ENCODE measurements around the gene IRF2BP1. TPM values are rescaled to one million over a fixed set of nuclear protein-coding genes. Genes with fewer than 3 reads are reported as not detected.

IRF2BP1 gene, protein sequence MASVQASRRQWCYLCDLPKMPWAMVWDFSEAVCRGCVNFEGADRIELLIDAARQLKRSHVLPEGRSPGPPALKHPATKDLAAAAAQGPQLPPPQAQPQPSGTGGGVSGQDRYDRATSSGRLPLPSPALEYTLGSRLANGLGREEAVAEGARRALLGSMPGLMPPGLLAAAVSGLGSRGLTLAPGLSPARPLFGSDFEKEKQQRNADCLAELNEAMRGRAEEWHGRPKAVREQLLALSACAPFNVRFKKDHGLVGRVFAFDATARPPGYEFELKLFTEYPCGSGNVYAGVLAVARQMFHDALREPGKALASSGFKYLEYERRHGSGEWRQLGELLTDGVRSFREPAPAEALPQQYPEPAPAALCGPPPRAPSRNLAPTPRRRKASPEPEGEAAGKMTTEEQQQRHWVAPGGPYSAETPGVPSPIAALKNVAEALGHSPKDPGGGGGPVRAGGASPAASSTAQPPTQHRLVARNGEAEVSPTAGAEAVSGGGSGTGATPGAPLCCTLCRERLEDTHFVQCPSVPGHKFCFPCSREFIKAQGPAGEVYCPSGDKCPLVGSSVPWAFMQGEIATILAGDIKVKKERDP
- total RNA-seq (2016; rRNA removed; fragmentation: Illumina TruSeq; extraction: Trizol), result 9.7 and 14.3 TPM in 2 replicates
- 2.8 and 3.4 TPM in 2 replicates for total RNA-seq (2016; cell fraction: cytosol; rRNA removed; fragmentation: Illumina TruSeq; extraction: Trizol; ENCODE audit: low read depth)
- total RNA-seq (2016; cell fraction: insoluble cytoplasmic fraction; rRNA removed; fragmentation: Illumina TruSeq; extraction: Trizol), result 10.5 and 13.6 TPM in 2 replicates
- 8.1 and 9.5 TPM in 2 replicates for total RNA-seq (2016; cell fraction: membrane; rRNA removed; fragmentation: Illumina TruSeq; extraction: Trizol)
- total RNA-seq (2016; cell fraction: nucleus; rRNA removed; fragmentation: Illumina TruSeq; extraction: Trizol), result 5.7 and 6.8 TPM in 2 replicates
- polyA plus RNA-seq (2011; rRNA removed), result 4.3 and 6.1 TPM in 2 replicates
- 4.2 and 8.1 TPM in 2 replicates for polyA plus RNA-seq (2011; cell fraction: cytosol; rRNA removed)
- 6.3 and 6.9 TPM in 2 replicates for polyA plus RNA-seq (2011; cell fraction: nucleus; rRNA removed)
- 6.9 and 7.1 TPM in 2 replicates for polyA plus RNA-seq (2012)
- 2.7 TPM in 2 replicates for polyA plus RNA-seq (2016; cell fraction: cytosol; fragmentation: Illumina TruSeq; extraction: Trizol; ENCODE audit: low read depth)
- 13.7 and 14.2 TPM in 2 replicates for polyA plus RNA-seq (2016; cell fraction: insoluble cytoplasmic fraction; fragmentation: Illumina TruSeq; extraction: Trizol; ENCODE audit: low read depth)
- 5.9 and 6.5 TPM in 2 replicates for polyA plus RNA-seq (2016; cell fraction: membrane; fragmentation: Illumina TruSeq; extraction: Trizol; ENCODE audit: low read depth)
- 10.3 and 12.1 TPM in 2 replicates for polyA plus RNA-seq (2016; cell fraction: nucleus; fragmentation: Illumina TruSeq; extraction: Trizol; ENCODE audit: insufficient read depth, low read depth)
- polyA minus RNA-seq (2011; rRNA and poly(A)+ RNA removed; ENCODE audit: low replicate concordance), result 9.0 and 16.6 TPM in 2 replicates
- 10.0 and 10.9 TPM in 2 replicates for polyA minus RNA-seq (2011; cell fraction: cytosol; rRNA and poly(A)+ RNA removed)
- 5.2 and 7.0 TPM in 2 replicates for polyA minus RNA-seq (2011; cell fraction: nucleus; rRNA and poly(A)+ RNA removed)
- Bru-seq, nascent RNA, result percentile 74 among the genes with signal in this experiment
- percentile 85 among the genes with signal in this experiment for BruChase-seq, experiment 1, labeled RNA remaining after a 6-hour chase
- percentile 90 among the genes with signal in this experiment for BruChase-seq, experiment 2, labeled RNA remaining after a 2-hour chase
- long read RNA-seq, experiment 1, transcript IRF2BP1-201 (1 exons, 2,564 nt), result major isoform, 5 of 5 reads
- long read RNA-seq, experiment 1, partial matches to known transcripts, result 0 of 5 reads
- long read RNA-seq, experiment 1, other reads (novel, unspliced or antisense), result 0 of 5 reads
- long read RNA-seq, experiment 2, transcript IRF2BP1-201 (1 exons, 2,564 nt), result major isoform, 123 of 123 reads
- long read RNA-seq, experiment 2, partial matches to known transcripts, result 0 of 123 reads
- long read RNA-seq, experiment 2, other reads (novel, unspliced or antisense), result 0 of 123 reads

DNA sequence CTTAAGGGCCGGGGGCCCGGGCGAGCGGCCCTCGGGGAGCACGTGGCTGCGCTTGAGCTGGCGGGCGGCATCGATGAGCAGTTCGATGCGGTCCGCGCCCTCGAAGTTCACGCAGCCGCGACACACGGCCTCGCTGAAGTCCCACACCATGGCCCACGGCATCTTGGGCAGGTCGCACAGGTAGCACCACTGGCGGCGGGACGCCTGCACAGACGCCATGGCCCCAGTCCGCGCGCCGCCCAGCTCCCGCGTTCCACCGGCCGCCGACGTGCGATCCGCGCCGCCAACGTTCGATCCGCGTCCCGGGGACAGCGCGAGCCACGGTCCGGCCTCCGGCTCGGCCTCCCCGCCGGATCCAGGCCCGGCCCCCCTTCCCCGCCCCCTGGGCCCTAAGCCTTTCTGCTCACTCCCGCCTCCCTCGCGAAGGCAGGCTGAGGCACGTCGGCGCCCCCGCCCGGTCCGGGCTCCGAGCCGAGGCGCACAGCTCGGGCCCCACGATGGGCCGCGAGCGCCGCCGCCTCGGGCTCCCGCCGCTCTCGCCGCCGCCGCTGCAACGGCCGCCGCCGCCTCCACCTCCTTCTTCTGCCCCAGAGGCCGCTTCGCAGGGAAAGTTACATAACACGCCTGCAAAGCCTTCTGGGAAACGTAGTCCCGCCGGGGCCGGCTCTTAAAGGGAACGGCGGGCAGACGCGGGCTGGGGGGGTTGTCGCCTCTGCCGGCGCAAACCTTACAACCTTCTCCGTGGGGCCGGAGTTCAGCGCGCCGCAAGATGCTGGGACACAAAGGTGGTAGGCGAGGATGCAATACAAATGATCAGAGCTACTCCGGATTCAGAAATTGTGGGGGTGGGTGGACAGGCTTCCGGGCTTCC is at the start of gene IRF2BP1:
Gene IRF2BP1, minus strand, starts transcription at position 586 of the 871 bp plus-strand sequence. Its CDS starts 367 bp downstream, at position 219.
- TSS peak; percentile 50 for BruUV-seq (replicated peaks)
- FAIRE-seq, result no peak
- ChIA-PET CTCF (ENCODE audit: low intra/inter-chr PET ratio, low total read pairs) (interaction anchor here (4.5 to 5.3 kb wide), 2 partner anchors 22 to 69 kb away, joined by 50 to 263 read pairs; partner anchors contain the start of genes FOXA3 and SYMPK), POLR2A (interaction anchor here (0.9 to 10.3 kb wide), 9 partner anchors 9 to 116 kb away, joined by 3 to 388 read pairs (median 6); partner anchors contain the start of genes DMPK, FOXA3, MYPOP and SIX5)
- ATAC-seq, result peak; percentile 32
- Histone ChIP-seq H3K36me3 (replicated peaks in 1 of 2; ENCODE audit: control insufficient read depth in 1 of 2, insufficient read depth in 2 of 2, low read length in 2 of 2) (no peaks in the 10 kb centered on the region), H3K4me2 (ENCODE audit: low read depth, low read length) (peak within 1 kb of the TSS; percentile 84), H4K20me1 (ENCODE audit: insufficient read depth, low read length) (no peaks in the 10 kb centered on the region), H3K4me3 (replicated peaks in 1 of 3; ENCODE audit: insufficient read depth in 1 of 3, low read depth in 2 of 3, low read length in 3 of 3) (peak within 1 kb of the TSS; percentile 69 to 91 (median 80)), H3K27me3 (ENCODE audit: control insufficient read depth in 1 of 2, insufficient read depth in 2 of 2, low read length in 2 of 2) (no peaks in the 10 kb centered on the region), H3K4me1 (ENCODE audit: insufficient read depth, low read length) (peaks cover 38% of the 10 kb centered on the region), H3K79me2 (ENCODE audit: insufficient read depth, low read length) (peaks cover 15% of the 10 kb centered on the region), H3K9me3 (ENCODE audit: low read length) (no peaks in the 10 kb centered on the region), H3K9ac (ENCODE audit: insufficient read depth, low read depth, low read length) (peak within 1 kb of the TSS; percentile 82), H3K27ac (ENCODE audit: extremely low read length, insufficient read depth, low read length) (peak within 1 kb of the TSS; percentile 78), H2AFZ (ENCODE audit: low read length) (peak within 1 kb of the TSS; percentile 8)
- 3% methylated on average over 8 of the region's 107 CpGs for WGBS (ENCODE audit: low lambda C conversion rate)
- intact Hi-C loops (cut with micrococcal nuclease; ENCODE audit: unreplicated experiment) (no loop called here), in situ Hi-C loops (cut with HindIII; ENCODE audit: extremely low pct_ligation_motif_present, low pct_unique_long_range_greater_than_20kb) (no loop called here)
- DNase-seq (ENCODE audit: low spot score), result peak; percentile 89
- no peak for TF ChIP-seq SOX13 (IDR thresholded peaks at IDR 0.05)
- peak in 1 of 2 experiments; percentile 9; a peak in 1 of 4 replicates for TF ChIP-seq SOX13 (CRISPR knock-in tag; conservative IDR thresholded peaks at IDR 0.05 in 1 of 2, IDR thresholded peaks at IDR 0.05 in 1 of 2)
- TF ChIP-seq SYNCRIP (IDR thresholded peaks at IDR 0.05; ENCODE audit: insufficient read depth, low read depth, low read length), result no peak
- TF ChIP-seq SPEN (CRISPR knock-in tag; IDR thresholded peaks at IDR 0.05; ENCODE audit: low read depth), result peak; percentile 30; the same call in 1 of the 2 replicates
- TF ChIP-seq AGO2 (optimal IDR thresholded peaks at IDR 0.05; ENCODE audit: low read depth, low read length), result peak; percentile 12
- TF ChIP-seq BRF2 (CRISPR knock-in tag; IDR thresholded peaks at IDR 0.05), result 0 out of 2 replicates have a peak, but pooled peaks have one; percentile 6
- TF ChIP-seq, protein P1, sequence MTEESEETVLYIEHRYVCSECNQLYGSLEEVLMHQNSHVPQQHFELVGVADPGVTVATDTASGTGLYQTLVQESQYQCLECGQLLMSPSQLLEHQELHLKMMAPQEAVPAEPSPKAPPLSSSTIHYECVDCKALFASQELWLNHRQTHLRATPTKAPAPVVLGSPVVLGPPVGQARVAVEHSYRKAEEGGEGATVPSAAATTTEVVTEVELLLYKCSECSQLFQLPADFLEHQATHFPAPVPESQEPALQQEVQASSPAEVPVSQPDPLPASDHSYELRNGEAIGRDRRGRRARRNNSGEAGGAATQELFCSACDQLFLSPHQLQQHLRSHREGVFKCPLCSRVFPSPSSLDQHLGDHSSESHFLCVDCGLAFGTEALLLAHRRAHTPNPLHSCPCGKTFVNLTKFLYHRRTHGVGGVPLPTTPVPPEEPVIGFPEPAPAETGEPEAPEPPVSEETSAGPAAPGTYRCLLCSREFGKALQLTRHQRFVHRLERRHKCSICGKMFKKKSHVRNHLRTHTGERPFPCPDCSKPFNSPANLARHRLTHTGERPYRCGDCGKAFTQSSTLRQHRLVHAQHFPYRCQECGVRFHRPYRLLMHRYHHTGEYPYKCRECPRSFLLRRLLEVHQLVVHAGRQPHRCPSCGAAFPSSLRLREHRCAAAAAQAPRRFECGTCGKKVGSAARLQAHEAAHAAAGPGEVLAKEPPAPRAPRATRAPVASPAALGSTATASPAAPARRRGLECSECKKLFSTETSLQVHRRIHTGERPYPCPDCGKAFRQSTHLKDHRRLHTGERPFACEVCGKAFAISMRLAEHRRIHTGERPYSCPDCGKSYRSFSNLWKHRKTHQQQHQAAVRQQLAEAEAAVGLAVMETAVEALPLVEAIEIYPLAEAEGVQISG (CRISPR knock-in tag; IDR thresholded peaks at IDR 0.05), result peak; percentile 86
- TF ChIP-seq GFI1 (CRISPR knock-in tag; IDR thresholded peaks at IDR 0.05; ENCODE audit: borderline replicate concordance), result 0 out of 2 replicates have a peak, but pooled peaks have one; percentile 3
- peak; percentile 84; the same call in 1 of the 2 replicates for TF ChIP-seq KAT7 (CRISPR knock-in tag; IDR thresholded peaks at IDR 0.05; ENCODE audit: borderline replicate concordance)

Measured in HepG2 (cell line).